Measurements from ENCODE around the gene SP110. TPM values are rescaled to one million over a fixed set of nuclear protein-coding genes. Genes with fewer than 3 reads are reported as not detected.

The SP110 gene
- total RNA-seq, 1 experiment from 2014 or later: 11.9 TPM

DNA sequence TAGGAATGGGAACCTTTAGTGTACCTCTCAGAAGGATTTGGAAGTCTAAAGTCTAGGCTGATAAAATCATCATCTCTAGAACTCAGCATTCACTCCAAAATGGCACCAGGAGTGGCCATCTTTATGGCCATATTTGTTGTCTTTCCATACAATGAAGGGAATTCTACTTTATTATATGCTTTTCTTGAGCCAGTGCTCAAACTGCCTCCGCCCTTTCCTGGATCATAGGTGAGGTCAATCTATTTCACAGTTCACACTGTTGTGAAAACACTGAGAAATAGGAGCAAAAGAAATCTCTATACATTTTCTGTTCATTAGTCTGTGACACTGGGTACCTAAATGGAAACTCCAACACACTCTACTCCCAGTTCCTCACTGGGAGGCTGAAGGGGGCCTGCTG, 55.6 kb downstream of the SP110 start:
- no peaks in the 10 kb centered on the region for H3K9me3 Mint-ChIP-seq (ENCODE audit: unreplicated experiment)
- no peak overlapping the region for H3K27ac Mint-ChIP-seq (ENCODE audit: low read depth, unreplicated experiment)
- no peaks in the 10 kb centered on the region for H3K27me3 Mint-ChIP-seq (ENCODE audit: insufficient read depth, unreplicated experiment)
- intact Hi-C loops (cut with micrococcal nuclease): no loop called here
- BruUV-seq (replicated peaks): no TSS peak
- DNase-seq (ENCODE audit: unreplicated experiment): no peak
- ChIA-PET POLR2A (no interaction called here), CTCF (no interaction called here)
- no peaks in the 10 kb centered on the region for H3K36me3 Mint-ChIP-seq (ENCODE audit: insufficient read depth, unreplicated experiment)
- TF ChIP-seq, protein P1, sequence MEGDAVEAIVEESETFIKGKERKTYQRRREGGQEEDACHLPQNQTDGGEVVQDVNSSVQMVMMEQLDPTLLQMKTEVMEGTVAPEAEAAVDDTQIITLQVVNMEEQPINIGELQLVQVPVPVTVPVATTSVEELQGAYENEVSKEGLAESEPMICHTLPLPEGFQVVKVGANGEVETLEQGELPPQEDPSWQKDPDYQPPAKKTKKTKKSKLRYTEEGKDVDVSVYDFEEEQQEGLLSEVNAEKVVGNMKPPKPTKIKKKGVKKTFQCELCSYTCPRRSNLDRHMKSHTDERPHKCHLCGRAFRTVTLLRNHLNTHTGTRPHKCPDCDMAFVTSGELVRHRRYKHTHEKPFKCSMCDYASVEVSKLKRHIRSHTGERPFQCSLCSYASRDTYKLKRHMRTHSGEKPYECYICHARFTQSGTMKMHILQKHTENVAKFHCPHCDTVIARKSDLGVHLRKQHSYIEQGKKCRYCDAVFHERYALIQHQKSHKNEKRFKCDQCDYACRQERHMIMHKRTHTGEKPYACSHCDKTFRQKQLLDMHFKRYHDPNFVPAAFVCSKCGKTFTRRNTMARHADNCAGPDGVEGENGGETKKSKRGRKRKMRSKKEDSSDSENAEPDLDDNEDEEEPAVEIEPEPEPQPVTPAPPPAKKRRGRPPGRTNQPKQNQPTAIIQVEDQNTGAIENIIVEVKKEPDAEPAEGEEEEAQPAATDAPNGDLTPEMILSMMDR (IDR thresholded peaks at IDR 0.05; ENCODE audit: unreplicated experiment): no peak
- H3K4me3 Mint-ChIP-seq (ENCODE audit: unreplicated experiment): no peak overlapping the region
- no peaks in the 10 kb centered on the region for H3K4me1 Mint-ChIP-seq (ENCODE audit: insufficient read depth, unreplicated experiment)

DNA sequence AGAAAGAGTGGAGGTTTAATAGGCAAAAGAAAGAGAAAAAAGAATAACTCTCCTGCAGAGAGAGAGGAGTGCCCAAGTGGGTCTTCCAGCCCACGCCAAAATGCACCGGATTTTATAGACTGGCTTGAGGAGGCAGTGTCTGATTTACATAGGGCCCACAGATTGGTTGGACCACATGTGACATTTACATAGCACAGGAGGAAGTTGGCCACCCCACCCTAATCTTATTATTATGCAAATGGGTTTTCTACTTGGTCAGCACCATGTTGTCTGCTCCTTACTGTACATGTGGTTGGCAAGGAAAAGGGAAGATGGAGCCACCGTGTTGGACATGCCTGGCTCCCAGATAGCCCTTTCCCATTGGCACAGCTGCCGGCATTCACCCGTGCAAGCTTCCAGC, 56.8 kb downstream of the SP110 start:
- Mint-ChIP-seq H3K4me1 (ENCODE audit: insufficient read depth, unreplicated experiment) (no peaks in the 10 kb centered on the region), H3K4me3 (ENCODE audit: unreplicated experiment) (no peak overlapping the region), H3K27me3 (ENCODE audit: insufficient read depth, unreplicated experiment) (no peaks in the 10 kb centered on the region), H3K36me3 (ENCODE audit: insufficient read depth, unreplicated experiment) (no peaks in the 10 kb centered on the region), H3K27ac (ENCODE audit: low read depth, unreplicated experiment) (no peak overlapping the region), H3K9me3 (ENCODE audit: unreplicated experiment) (no peaks in the 10 kb centered on the region)
- no peak for DNase-seq (ENCODE audit: unreplicated experiment)
- ChIA-PET POLR2A (no interaction called here), CTCF (interaction anchor here (0.7 to 1.7 kb wide), 2 partner anchors 155 to 383 kb away, joined by 3 read pairs; no protein-coding TSS in a partner anchor)
- intact Hi-C loops (cut with micrococcal nuclease): no loop called here
- TF ChIP-seq, protein P1 (IDR thresholded peaks at IDR 0.05; ENCODE audit: unreplicated experiment): no peak
- no TSS peak for BruUV-seq (replicated peaks)

DNA sequence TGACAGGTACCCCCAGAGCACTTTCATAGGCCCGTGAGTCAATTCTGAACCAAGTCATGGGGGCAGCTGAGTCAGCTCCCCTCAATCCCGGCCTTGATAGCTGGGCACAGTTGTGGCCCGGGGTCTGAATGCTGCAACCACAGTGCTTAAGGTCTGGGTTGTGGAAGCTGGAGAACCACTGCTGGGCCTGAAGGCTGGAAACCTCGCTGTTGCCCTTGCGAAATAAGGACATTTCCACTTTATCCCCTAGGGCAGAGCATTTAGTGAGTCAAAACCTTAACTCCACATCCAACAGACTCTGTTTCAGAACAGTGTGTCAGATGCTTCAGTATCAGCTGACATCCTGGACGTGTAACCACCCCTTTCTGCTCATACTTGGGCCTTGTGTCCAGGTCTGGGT, 58.6 kb downstream of the SP110 start:
- CTCF ChIA-PET: interaction anchor here (0.6 to 3.6 kb wide), 10 partner anchors 9 to 438 kb away, joined by 3 to 54 read pairs (median 4); no protein-coding TSS in a partner anchor
- TF ChIP-seq, protein P1 (IDR thresholded peaks at IDR 0.05; ENCODE audit: unreplicated experiment): no peak
- intact Hi-C loops (cut with micrococcal nuclease): loop anchor here (2.0 kb wide), 2 partner anchors 94 to 450 kb away; no protein-coding TSS in a partner anchor
- no peak overlapping the region for H3K27ac Mint-ChIP-seq (ENCODE audit: low read depth, unreplicated experiment)
- no peak overlapping the region for H3K4me3 Mint-ChIP-seq (ENCODE audit: unreplicated experiment)
- H3K4me1 Mint-ChIP-seq (ENCODE audit: insufficient read depth, unreplicated experiment): no peaks in the 10 kb centered on the region
- H3K9me3 Mint-ChIP-seq (ENCODE audit: unreplicated experiment): no peaks in the 10 kb centered on the region
- no peaks in the 10 kb centered on the region for H3K36me3 Mint-ChIP-seq (ENCODE audit: insufficient read depth, unreplicated experiment)
- POLR2A ChIA-PET: interaction anchor here (1.0 kb wide), 1 partner anchor 153 kb away, joined by 3 read pairs; no protein-coding TSS in a partner anchor
- no peaks in the 10 kb centered on the region for H3K27me3 Mint-ChIP-seq (ENCODE audit: insufficient read depth, unreplicated experiment)
- no TSS peak for BruUV-seq (replicated peaks)
- peak; percentile 77 for DNase-seq (ENCODE audit: unreplicated experiment)

DNA sequence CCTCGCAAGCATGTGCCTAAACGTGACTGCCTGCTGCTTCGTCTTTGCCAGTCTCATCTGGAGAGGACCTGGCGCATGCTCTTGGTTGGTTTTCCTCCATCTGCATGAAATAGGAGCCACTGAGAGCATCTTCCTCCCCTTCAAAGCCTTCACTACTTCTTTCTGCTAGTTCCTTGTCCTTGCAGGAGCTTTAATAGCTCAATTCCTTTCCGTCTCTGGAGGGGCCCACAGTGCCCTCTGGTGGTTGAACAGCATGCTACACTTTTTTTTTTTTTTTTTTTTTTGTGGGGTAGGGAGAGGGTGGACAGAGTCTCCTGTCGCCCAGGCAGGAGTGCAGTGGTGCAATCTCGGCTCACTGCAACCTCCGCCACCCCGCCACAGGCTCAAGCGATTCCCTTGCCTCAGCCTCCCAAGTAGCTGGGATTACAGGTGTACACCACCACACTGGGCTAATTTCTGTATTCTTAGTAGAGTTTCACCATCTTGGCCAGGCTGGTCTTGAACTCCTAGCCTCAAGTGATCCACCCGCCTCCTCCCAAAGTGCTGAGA, 59.6 kb downstream of the SP110 start:
- CTCF ChIA-PET: interaction anchor here (0.5 to 3.6 kb wide), 23 partner anchors 10 to 710 kb away, joined by 3 to 54 read pairs (median 4); partner anchors contain the start of gene SLC16A14
- no peaks in the 10 kb centered on the region for H3K36me3 Mint-ChIP-seq (ENCODE audit: insufficient read depth, unreplicated experiment)
- H3K9me3 Mint-ChIP-seq (ENCODE audit: unreplicated experiment): no peaks in the 10 kb centered on the region
- H3K27ac Mint-ChIP-seq (ENCODE audit: low read depth, unreplicated experiment): no peak overlapping the region
- H3K27me3 Mint-ChIP-seq (ENCODE audit: insufficient read depth, unreplicated experiment): no peaks in the 10 kb centered on the region
- peak; percentile 65 for DNase-seq (ENCODE audit: unreplicated experiment)
- no TSS peak for BruUV-seq (replicated peaks)
- H3K4me3 Mint-ChIP-seq (ENCODE audit: unreplicated experiment): no peak overlapping the region
- intact Hi-C loops (cut with micrococcal nuclease): loop anchor here (1.0 to 2.0 kb wide), 3 partner anchors 93 to 451 kb away; no protein-coding TSS in a partner anchor
- no peaks in the 10 kb centered on the region for H3K4me1 Mint-ChIP-seq (ENCODE audit: insufficient read depth, unreplicated experiment)
- POLR2A ChIA-PET: interaction anchor here (0.6 kb wide), 2 partner anchors 237 to 240 kb away, joined by 3 read pairs; no protein-coding TSS in a partner anchor
- TF ChIP-seq, protein P1 (IDR thresholded peaks at IDR 0.05; ENCODE audit: unreplicated experiment): peak; percentile 72

Data from MCF 10A (cell line).